ENCODE measurements around the gene BTBD8. TPM values are rescaled to one million over a fixed set of nuclear protein-coding genes. Genes with fewer than 3 reads are reported as not detected.
A peak's percentile ranks its signal among the peaks of the same experiment; 100 is the strongest.
"Not testable (repeated sequence)": the region's sequence is repeated elsewhere in the genome, so short reads cannot be mapped to it uniquely, and the experiment has no call there.

The BTBD8 gene
- 1.2 and 3.1 TPM in 2 replicates for total RNA-seq

DNA sequence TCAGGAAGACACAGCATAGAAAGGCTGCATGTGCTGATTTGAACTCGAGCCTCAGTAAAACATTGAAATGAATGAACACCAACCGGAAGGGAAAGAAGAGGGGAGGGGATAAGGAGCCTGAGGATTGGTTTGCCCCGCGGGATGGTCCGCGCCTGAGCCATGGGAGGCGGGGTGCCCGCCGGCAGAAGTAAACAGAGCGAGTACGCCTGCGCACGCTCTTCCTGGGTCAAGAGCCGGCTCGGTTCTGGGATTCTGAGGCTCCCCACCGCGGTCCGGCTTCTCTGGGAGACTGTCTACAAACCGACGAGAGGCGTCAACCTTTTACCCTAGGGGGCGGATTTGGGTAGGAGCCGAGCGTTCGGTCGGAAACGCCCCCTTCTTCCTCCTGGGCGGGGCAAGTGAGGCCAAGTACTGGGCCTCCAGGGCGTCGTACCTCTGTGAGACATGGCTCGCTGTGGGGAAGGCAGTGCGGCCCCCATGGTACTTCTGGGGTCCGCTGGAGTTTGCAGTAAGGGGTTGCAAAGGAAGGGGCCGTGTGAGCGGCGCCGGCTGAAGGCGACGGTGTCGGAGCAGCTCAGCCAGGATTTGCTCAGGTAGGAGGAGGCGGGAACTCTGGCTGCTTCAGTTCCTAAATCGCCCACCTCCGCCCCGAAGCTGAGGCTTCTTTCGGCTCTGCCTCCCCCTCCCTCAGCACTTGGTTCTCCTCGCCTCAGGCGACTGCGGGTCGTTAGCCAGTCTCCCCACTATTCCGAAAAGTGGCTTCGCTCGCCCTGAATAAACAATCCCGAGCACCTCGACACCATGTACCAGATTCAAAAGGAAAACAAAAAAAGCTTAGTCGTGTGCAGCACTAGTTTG lies at the start of gene BTBD8:
Gene BTBD8 (plus strand): TSS at position 218 of the 858 bp plus-strand sequence. CDS start 227 bp downstream, at position 445.
- DNase-seq (ENCODE audit: low read depth, low spot score) = peak; percentile 2

GRCh38 chr1:92030656-92031107 lies 49.5 kb upstream of the BTBD8 start:
- peak; percentile 24 for DNase-seq (ENCODE audit: low read depth, low spot score)

DNA sequence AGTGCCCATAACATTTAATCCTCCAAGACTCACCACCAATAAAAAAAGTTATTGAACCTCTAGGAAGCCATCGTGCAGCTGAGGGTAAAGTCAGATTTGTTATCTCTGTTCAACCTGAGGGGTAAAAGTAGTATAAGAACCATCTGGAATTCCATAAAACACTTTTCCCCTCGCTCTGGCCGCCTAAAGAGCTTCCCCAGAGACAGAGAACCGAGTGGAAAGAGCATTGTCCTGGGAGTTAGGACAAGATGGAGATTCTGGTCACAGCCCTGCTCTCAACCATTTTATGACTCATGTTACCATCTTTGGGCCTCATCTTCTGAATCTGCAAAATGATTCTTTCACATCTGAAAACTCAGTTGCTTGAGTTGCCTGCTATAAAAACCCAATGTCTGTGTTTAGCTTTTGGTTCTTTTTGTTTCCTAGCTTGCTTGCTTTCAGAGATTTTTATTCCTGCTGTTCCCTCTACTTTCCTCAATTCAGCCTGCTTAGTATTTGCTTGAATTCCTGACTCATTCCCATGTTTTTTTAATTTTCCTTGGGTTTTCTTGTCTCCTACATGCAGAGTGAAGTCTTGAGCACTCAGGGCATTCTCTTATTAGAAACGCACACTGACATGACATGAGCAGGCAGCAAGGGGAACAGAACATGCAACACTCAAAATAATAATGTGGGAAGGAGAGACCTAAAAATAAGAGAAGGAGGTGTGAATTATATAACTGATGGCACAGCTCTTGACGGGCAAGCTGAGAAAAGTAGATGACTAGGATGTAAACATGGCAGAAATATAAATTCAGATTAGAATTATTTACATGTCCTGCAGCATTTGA lies 48.6 kb upstream of the BTBD8 start:
- no peak for DNase-seq (ENCODE audit: low read depth, low spot score)

DNA sequence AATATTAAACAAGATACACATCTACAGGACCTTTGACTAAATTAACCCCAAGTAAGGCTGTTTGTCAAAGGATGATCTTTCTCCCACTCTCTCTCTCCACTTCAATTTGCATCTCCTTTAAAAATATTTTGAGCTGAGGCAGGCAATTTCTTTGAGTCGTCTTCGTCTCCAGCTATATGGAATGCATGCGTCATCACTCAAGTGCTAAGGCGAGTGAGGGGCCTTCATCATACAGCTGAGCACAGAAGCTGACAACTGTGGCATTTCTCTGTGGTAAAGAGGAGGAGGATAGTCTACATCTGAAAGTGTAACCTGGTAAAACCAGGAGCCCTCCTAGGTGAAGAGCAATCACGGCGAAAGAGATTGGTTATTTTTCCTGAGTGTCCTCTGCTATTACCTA lies 42.7 kb upstream of the BTBD8 start:
- no peak for DNase-seq (ENCODE audit: low read depth, low spot score)

DNA sequence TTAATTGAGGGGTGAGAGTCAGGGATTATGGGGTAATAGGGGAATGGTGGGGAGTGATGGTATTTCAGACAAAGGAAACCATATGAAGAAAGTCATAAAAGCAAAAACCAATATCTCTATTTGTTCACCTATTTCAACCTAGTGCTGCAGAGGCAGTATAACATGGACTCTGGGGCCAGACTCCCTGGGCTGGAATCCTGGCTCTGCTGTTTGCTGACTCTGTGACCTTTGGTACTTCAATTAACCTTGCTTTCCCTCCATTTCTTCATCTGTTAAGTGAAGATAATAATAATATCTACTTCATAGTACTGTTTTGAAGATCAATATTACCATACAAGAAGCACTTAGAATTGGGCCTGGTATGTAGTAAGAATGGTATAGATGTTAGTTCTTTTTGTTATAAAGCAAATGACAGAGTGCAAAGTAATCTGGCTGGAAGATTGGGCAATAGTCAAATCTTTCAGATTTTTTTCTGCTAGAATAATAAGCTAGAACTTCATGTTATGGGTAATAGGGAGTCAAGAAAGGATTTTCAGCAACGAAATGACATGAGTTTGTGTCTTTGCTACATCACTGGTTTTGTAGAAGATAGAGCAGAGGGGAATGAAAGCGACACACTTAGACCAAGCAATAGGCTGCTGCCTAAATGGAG lies 41.3 kb upstream of the BTBD8 start:
- DNase-seq (ENCODE audit: low read depth, low spot score) = no peak

DNA sequence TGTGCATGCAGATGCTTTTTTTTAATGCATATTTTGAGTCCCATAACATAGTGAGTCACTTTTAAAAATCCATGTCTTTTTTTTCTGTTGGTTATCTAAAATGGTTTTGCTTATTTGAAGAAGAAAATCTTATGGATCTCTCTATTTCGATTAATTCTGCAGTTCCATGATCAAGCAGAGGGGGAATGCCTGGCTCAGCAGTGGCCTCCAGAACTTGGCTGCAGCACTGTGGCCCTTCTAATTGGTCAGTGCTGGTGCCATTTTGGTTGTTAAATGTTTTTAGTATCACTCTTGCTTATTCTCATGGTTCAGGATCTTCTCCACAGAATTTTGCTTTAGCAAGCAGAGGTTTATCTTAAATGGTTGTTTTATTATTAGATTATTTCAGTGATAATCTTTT lies 39.2 kb upstream of the BTBD8 start:
- DNase-seq (ENCODE audit: low read depth, low spot score) = no peak

GRCh38 chr1:92043621-92044020 lies 36.5 kb upstream of the BTBD8 start:
- DNase-seq (ENCODE audit: low read depth, low spot score) = no peak

DNA sequence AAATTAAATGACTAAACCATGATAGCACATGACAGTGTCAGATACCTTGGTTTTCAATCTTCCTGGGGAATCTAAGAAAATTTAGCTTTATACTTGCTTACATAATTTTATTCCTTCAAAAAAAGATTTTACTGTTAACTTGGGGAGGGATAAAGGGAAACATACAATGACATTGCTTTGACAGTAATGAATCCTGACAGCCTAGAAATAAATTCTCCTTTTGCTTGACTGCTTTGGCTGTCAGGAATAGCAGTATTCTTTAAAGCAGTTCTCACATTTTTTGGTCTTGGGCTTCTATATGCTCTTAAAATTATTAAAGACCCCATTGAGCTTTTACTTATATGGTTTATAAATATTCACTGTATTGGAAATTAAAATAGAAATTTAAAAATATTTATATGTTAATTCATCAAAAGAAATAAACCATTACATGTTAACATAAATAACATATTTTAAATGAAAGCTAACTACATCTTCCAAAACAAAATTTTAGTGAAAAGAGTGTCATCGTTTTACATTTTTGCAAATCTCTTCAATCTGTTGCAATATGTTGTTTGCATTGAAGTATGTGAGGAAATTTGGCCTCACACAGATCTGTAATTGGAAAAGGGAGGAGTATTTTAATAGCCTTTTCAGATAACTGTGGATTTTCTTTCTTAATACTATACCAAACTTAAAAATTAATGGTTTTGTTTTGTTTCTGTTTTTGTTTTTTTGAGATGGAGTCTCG lies 34.2 kb upstream of the BTBD8 start:
- DNase-seq (ENCODE audit: low read depth, low spot score) = no peak

DNA sequence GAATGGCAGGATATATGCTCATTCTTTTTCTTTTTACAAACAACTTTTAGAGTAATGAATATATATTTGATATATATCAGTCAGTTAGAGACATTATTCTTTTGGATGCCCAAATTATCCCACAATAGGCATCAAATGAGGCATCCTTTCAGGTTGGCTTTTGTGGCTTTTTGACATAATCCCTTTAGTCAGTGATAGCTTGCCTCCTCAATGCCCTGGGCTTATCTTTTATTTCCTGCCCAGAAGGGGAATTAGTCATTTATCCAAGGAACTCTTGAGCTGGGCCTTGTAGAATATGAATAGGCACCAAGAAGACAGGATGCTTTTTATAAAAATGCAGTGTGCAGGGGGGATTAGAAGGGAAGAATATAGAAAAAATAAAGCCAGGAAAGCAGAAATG lies 28.2 kb upstream of the BTBD8 start:
- no peak for DNase-seq (ENCODE audit: low read depth, low spot score)

- no peak for DNase-seq (ENCODE audit: low read depth, low spot score)
Measured at GRCh38 chr1:92065042-92065441, 15.1 kb upstream of the BTBD8 start.

GRCh38 chr1:92066321-92066720 lies 13.8 kb upstream of the BTBD8 start:
- no peak for DNase-seq (ENCODE audit: low read depth, low spot score)

- DNase-seq (ENCODE audit: low read depth, low spot score) = no peak
Measured at GRCh38 chr1:92070892-92071291, 9.3 kb upstream of the BTBD8 start.

GRCh38 chr1:92074446-92074845 lies 5.7 kb upstream of the BTBD8 start:
- DNase-seq (ENCODE audit: low read depth, low spot score) = not testable (repeated sequence)

- no peak for DNase-seq (ENCODE audit: low read depth, low spot score)
Measured at GRCh38 chr1:92075311-92075710, 4.8 kb upstream of the BTBD8 start, which contains the start of gene SETSIP. Gene SETSIP, minus strand, starts transcription at chr1:92075411. Its CDS starts 0 bp downstream, at chr1:92075411.

DNA sequence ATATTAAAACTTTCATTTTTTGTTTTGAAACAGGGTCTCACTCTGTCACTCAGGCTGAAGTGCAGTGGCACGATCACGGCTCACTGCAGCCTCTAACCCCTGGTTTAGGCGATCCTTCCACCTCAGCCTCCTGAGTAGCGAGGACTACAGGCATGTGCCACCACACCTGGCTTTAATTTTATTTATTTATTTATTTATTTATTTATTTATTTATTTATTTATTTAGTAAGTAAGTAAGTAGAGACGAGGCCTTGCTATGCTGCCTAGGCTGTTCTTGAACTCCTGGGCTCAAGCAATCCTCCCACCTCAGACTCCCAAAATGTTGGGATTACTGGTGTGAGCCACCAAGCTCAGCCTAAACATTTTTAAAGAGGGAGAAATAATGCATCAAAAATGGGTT lies 3.8 kb upstream of the BTBD8 start:
- no peak for DNase-seq (ENCODE audit: low read depth, low spot score)

DNA sequence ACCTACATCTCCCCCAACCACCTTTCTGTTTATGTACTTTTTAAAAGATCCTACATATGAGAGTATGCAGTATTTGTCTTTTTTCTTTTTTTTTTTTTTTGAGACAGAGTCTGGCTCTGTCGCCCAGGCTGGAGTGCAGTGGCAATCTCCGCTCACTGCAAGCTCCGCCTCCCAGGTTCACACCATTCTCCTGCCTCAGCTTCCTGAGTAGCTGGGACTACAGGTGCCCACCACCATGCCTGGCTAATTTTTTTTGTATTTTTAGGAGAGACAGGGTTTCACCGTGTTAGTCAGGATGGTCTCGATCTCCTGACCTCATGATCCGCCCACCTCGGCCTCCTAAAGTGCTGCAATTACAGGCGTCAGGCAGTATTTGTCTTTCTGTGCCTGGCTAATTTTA lies 2.1 kb upstream of the BTBD8 start:
- not testable (repeated sequence) for DNase-seq (ENCODE audit: low read depth, low spot score)

DNA sequence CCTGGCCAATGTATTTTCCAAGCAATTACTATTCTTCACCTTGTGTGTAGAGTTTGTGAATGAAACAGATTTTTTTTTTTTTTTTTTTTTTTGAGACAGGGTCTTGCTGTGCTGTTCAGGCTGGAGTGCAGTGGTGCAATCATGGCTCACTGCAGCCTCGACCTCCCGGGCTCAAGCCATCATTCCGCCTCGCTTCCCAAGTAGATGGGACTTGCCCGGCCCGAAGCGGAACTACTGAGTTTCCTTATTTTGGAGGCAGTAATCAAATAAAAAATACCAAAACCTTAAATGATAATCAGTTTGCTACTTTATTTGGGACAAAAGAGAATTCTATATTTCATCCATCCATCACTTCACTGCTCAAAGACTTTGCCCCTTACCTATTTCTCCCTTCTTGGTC lies 704 bp upstream of the BTBD8 start:
- no peak for DNase-seq (ENCODE audit: low read depth, low spot score)

GRCh38 chr1:92081031-92081430 lies 886 bp downstream of the BTBD8 start:
- no peak for DNase-seq (ENCODE audit: low read depth, low spot score)

DNA sequence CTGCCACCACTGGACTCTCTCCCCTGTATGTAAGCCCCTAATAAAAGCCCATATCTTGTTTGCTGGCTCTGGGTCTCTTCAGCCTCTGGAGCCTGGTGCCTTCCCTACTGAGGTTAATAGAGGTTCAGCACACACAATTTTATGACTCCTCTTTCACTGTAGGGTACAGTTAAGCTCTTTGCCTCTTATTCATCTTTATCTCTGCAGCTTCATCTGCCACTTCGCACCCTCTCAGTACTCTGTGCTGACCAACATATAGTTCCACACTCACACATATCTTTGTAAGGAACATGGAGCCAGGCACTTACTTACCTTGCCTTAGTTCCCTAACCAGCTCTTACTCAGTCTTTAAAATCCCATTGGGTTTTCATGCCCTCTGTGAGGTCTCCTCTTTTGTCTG lies 4.5 kb downstream of the BTBD8 start:
- no peak for DNase-seq (ENCODE audit: low read depth, low spot score)

DNA sequence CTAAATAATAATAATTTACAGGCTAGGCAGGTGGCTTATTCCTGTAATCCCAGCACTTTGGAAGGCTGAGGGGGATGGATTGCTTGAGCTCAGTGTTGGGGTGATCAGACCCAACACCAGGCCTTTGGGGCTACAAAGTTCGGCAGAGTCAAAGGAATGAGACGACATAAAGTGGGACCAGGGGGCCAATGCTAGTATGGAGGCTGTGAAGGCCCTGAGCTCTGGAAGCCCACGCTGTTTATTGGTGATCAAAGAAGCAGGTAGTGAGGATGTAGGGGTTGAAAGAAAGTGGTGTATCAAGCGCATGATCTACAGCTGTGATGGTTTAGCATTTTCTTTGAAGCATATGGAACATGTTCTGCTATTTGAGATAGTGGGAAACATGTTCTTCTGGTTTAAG lies 5.6 kb downstream of the BTBD8 start:
- DNase-seq (ENCODE audit: low read depth, low spot score) = no peak

DNA sequence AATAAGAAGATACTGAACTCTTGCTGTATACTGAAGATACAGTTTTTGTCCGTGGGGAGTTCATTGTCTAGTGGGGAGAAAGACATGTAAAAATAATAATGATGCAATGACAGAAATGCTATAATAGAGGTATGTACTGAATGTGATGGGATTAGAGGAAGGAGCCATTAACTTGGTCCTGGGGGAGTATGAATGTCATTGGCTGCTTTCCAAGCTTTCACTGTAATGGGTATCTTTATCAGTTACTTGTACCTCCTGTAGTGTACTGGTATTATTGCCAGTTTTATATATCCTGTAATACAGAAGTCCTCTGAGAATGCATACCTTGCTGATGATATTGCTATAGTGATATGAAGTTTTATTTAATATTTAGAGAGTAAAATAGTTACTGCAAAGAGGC lies 7.4 kb downstream of the BTBD8 start:
- no peak for DNase-seq (ENCODE audit: low read depth, low spot score)

All from pulmonary artery endothelial cell (primary cell).